Trophoblast cell (in vitro differentiated cells and primary cell): ENCODE results near the gene KCNG4.

Experiments used
- DNase-seq, 2 donors: peaks; one replicate each; pipeline ENCODE4 v3.0.0-alpha.2; 2016
- H2AFZ ChIP-seq: 2 replicates; pipeline ENCODE4 v1.6.1; 2013; ENCODE audit warnings: low read length, moderate library complexity, mild to moderate bottlenecking; ENCODE audit not compliant: insufficient read depth, poor library complexity
- H2AK5ac ChIP-seq: 2 replicates; pipeline ENCODE4 v1.6.1; 2013; ENCODE audit warnings: mild to moderate bottlenecking, low read length
- H2BK120ac ChIP-seq: 2 replicates; pipeline ENCODE4 v1.6.1; 2013; ENCODE audit warnings: low read length, mild to moderate bottlenecking, moderate library complexity; ENCODE audit not compliant: insufficient read depth, poor library complexity
- H2BK12ac ChIP-seq: 2 replicates; pipeline ENCODE4 v1.6.1; 2013; ENCODE audit warnings: mild to moderate bottlenecking, low read length, moderate library complexity
- H2BK5ac ChIP-seq: 2 replicates; pipeline ENCODE4 v1.6.1; 2013; ENCODE audit warnings: low read length, low read depth, moderate library complexity, mild to moderate bottlenecking; ENCODE audit not compliant: poor library complexity
- H3K14ac ChIP-seq: 2 replicates; pipeline ENCODE4 v1.6.1; 2013; ENCODE audit warnings: mild to moderate bottlenecking, low read length
- H3K18ac ChIP-seq: 2 replicates; pipeline ENCODE4 v1.6.1; 2013; ENCODE audit warnings: mild to moderate bottlenecking, low read length
- H3K23ac ChIP-seq: 2 replicates; pipeline ENCODE4 v1.6.1; 2013; ENCODE audit warnings: low read length
- H3K27ac ChIP-seq: 2 replicates; pipeline ENCODE4 v1.5.1; 2013; ENCODE audit warnings: low read depth, mild to moderate bottlenecking, inconsistent platforms, low read length, moderate library complexity
- H3K27me3 ChIP-seq: 2 replicates; pipeline ENCODE4 v1.6.1; 2013; ENCODE audit warnings: inconsistent platforms, mild to moderate bottlenecking, low read length, moderate library complexity; ENCODE audit not compliant: insufficient read depth
- H3K36me3 ChIP-seq, 2 experiments: 1 replicate in 1 of 2; 2 replicates in 1 of 2; pipeline ENCODE4 v1.6.1; 2013; ENCODE audit warnings: low read length in 2 of 2, mild to moderate bottlenecking in 2 of 2, moderate library complexity in 1 of 2; ENCODE audit not compliant: insufficient read depth in 2 of 2, control insufficient read depth in 1 of 2
- H3K4ac ChIP-seq: 2 replicates; pipeline ENCODE4 v1.6.1; 2013; ENCODE audit warnings: low read depth, mild to moderate bottlenecking, low read length, moderate library complexity
- H3K4me1 ChIP-seq, 2 experiments: 1 replicate in 1 of 2; 2 replicates in 1 of 2; pipeline ENCODE4 v1.6.1; 2013; ENCODE audit warnings: low read length in 2 of 2, mild to moderate bottlenecking in 2 of 2, moderate library complexity in 1 of 2; ENCODE audit not compliant: insufficient read depth in 2 of 2, control insufficient read depth in 1 of 2
- H3K4me2 ChIP-seq: 2 replicates; pipeline ENCODE4 v1.6.1; 2013; ENCODE audit warnings: inconsistent platforms, mild to moderate bottlenecking, low read length, moderate library complexity
- H3K4me3 ChIP-seq: 2 replicates; pipeline ENCODE4 v1.5.1; 2013; ENCODE audit warnings: mild to moderate bottlenecking, low read depth, low read length, inconsistent platforms
- H3K79me1 ChIP-seq: one replicate; pipeline ENCODE4 v1.6.1; 2013; ENCODE audit warnings: low read length
- H3K79me2 ChIP-seq: 2 replicates; pipeline ENCODE4 v1.6.1; 2013; ENCODE audit warnings: low read length, mild to moderate bottlenecking; ENCODE audit not compliant: control insufficient read depth, insufficient read depth, poor library complexity
- H3K9ac ChIP-seq: 2 replicates; pipeline ENCODE4 v1.6.1; 2013; ENCODE audit warnings: mild to moderate bottlenecking, low read length
- H3K9me3 ChIP-seq: 2 replicates; pipeline ENCODE4 v1.6.1; 2013; ENCODE audit warnings: low read depth, mild to moderate bottlenecking, control low read depth, inconsistent platforms, low read length; ENCODE audit not compliant: insufficient read depth
- H4K12ac ChIP-seq: 2 replicates; pipeline ENCODE4 v1.6.1; 2013; ENCODE audit warnings: low read depth, mild to moderate bottlenecking, low read length, moderate library complexity
- H4K8ac ChIP-seq: 2 replicates; pipeline ENCODE4 v1.6.1; 2013; ENCODE audit warnings: low read depth, mild to moderate bottlenecking, low read length, moderate library complexity
- H4K91ac ChIP-seq: one replicate; pipeline ENCODE4 v1.6.1; 2013; ENCODE audit warnings: low read depth, mild to moderate bottlenecking, low read length, moderate library complexity
- WGBS: extraction: QIAGEN DNeasy Blood & Tissue Kit; methylation state at CpG from one replicate; pipeline ENCODE4 v1.1.7; 2013; ENCODE audit warnings: missing lambda C conversion rate; ENCODE audit not compliant: insufficient read length, insufficient coverage; ENCODE audit errors: extremely low coverage; 5-methylcytosine and 5-hydroxymethylcytosine counted together

KCNG4 gene

DNA sequence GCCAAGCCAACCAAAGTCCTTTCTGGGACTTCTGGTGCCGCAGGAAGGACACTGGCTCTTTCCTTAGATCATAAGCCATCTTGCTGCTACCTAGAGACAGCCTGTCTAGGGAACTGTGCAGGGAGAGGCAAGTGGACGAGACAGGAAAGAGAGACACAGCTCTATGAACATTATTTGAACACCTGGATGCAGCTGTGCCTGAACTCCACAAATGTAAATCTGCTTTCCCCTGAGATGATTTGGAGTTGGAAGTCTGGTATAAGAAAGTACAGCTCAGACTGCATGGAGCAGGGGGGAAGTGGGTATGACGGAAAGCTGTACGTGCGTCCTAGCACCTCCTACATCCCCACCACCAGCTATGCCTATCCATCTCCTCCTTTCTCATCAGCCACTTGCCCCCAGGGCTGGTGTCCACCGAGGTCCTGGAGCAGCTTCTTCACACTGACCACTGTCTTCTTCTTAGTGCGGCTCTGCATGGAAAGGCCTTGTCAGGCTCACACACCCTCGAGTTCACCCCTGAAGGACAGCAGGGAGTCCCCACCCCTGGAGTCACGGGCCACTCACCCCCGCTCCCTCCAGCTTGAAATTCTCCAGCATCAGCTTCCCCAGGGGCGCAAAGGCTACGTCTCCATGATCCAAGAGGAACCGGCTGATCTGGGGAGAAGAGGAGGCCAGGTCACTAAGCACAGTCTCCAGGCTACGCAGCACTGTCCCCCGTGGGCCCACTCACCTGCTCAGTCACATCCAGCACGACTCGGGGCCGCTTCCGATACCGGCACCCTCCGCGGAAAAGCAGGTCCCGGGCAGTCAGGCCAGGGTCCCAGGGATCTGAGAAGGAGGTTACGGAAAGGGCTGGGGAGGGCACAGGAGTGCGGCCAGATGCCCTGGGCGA, 56.9 kb downstream of the KCNG4 start:
- Histone ChIP-seq H3K23ac (no peak overlapping the region), H3K18ac (peak overlapping the region; percentile 6), H3K27ac (no peak overlapping the region), H3K9me3 (no peaks in the 10 kb centered on the region), H4K12ac (no peak overlapping the region), H2AFZ (no peak overlapping the region), H3K4me1 (peaks cover 9% of the 10 kb centered on the region in 2 experiments), H3K79me1 (peaks cover 5% of the 10 kb centered on the region), H3K4ac (no peak overlapping the region), H3K79me2 (peaks cover 4% of the 10 kb centered on the region), H3K4me2 (no peak overlapping the region), H2AK5ac (no peak overlapping the region), H2BK5ac (no peak overlapping the region), H2BK120ac (no peak overlapping the region), H3K4me3 (no peak overlapping the region), H3K14ac (no peak overlapping the region), H3K9ac (no peak overlapping the region), H2BK12ac (no peak overlapping the region), H3K36me3 (peaks cover 66 to 70% of the 10 kb centered on the region in 2 experiments), H4K91ac (no peak overlapping the region), H3K27me3 (no peaks in the 10 kb centered on the region), H4K8ac (no peak overlapping the region)
- no peak for DNase-seq
- WGBS: no CpG with 5 or more reads among the region's 26 CpGs

DNA sequence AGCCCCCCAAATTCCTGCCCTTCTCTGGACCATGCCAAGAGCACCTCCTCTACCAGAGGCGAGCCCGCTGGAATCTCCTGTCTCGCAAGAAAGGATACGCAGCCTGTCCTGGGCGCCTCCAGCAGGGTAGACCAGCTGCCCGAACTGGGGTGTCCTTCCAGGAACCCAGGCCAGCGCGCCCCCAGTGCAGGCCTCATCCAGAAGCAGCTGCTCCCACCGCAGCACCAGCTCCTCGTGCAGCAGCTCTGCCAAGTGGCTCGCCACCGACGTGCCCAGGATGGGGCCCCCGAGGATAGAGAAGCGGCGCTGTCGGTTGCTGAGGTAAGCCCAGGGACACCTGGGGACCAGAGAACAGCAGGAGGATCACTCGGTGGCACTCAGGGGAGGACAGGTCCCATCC, 57.7 kb downstream of the KCNG4 start:
- Histone ChIP-seq H3K79me2 (peaks cover 4% of the 10 kb centered on the region), H3K23ac (no peak overlapping the region), H2BK5ac (no peak overlapping the region), H3K18ac (no peak overlapping the region), H3K79me1 (peaks cover 5% of the 10 kb centered on the region), H4K12ac (no peak overlapping the region), H3K4me2 (no peak overlapping the region), H3K27ac (no peak overlapping the region), H4K8ac (no peak overlapping the region), H2BK120ac (no peak overlapping the region), H3K27me3 (no peaks in the 10 kb centered on the region), H4K91ac (no peak overlapping the region), H2BK12ac (no peak overlapping the region), H3K4me1 (peaks cover 13 to 14% of the 10 kb centered on the region in 2 experiments), H3K4ac (no peak overlapping the region), H3K4me3 (no peak overlapping the region), H3K14ac (no peak overlapping the region), H3K9ac (no peak overlapping the region), H3K36me3 (peaks cover 66 to 70% of the 10 kb centered on the region in 2 experiments), H3K9me3 (no peaks in the 10 kb centered on the region), H2AK5ac (no peak overlapping the region), H2AFZ (no peak overlapping the region)
- no CpG with 5 or more reads among the region's 18 CpGs for WGBS
- no peak for DNase-seq

DNA sequence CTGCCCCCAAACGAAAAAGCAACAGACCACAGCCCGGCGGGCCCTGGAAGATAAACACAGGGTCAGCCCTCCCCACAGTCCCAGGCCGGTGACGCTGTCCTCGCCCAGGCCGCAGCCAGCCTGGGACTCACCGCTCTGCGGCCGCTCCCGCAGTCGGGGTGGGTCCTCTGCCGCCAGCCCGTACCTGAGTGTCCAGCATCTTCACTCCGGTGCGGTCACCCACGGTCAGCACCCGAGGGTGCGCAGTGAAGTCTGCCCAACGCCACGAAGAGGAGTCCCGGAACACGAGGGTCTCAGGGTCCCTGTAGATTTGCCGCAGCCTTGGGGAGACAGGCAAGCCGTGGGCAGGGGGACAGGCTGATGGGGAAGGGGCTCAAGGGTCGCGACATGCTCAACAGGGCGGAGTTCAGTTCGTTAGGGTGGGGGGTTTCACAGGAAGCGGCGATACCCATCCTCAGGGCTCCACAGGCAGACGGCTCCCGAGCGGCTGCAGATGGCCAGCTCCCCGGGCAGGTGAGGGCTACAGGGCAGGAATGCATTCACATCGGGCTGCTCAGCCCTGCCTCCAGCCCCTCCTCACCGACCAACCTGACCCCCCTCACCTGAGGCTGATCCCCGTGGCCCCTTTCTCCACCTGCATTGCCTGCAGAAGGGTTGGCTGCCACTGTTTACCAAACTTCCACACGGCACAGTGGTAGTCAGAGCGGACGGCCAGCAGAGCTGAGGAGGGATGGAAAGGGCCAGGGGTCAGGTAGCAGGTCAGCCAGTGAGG, 58.5 kb downstream of the KCNG4 start:
- Histone ChIP-seq H3K4me3 (no peak overlapping the region), H3K27ac (no peak overlapping the region), H3K18ac (no peak overlapping the region), H2BK120ac (no peak overlapping the region), H3K4me2 (no peak overlapping the region), H4K12ac (no peak overlapping the region), H4K91ac (no peak overlapping the region), H3K79me2 (peaks cover 3% of the 10 kb centered on the region), H3K27me3 (no peaks in the 10 kb centered on the region), H3K4me1 (peaks cover 19% of the 10 kb centered on the region in 2 experiments), H3K4ac (no peak overlapping the region), H3K36me3 (peaks cover 66 to 70% of the 10 kb centered on the region in 2 experiments), H3K14ac (no peak overlapping the region), H2AFZ (no peak overlapping the region), H3K9ac (no peak overlapping the region), H2BK12ac (no peak overlapping the region), H2AK5ac (no peak overlapping the region), H4K8ac (no peak overlapping the region), H3K9me3 (no peaks in the 10 kb centered on the region), H3K23ac (no peak overlapping the region), H2BK5ac (no peak overlapping the region), H3K79me1 (peaks cover 6% of the 10 kb centered on the region)
- DNase-seq: no peak
- WGBS: no CpG with 5 or more reads among the region's 41 CpGs

DNA sequence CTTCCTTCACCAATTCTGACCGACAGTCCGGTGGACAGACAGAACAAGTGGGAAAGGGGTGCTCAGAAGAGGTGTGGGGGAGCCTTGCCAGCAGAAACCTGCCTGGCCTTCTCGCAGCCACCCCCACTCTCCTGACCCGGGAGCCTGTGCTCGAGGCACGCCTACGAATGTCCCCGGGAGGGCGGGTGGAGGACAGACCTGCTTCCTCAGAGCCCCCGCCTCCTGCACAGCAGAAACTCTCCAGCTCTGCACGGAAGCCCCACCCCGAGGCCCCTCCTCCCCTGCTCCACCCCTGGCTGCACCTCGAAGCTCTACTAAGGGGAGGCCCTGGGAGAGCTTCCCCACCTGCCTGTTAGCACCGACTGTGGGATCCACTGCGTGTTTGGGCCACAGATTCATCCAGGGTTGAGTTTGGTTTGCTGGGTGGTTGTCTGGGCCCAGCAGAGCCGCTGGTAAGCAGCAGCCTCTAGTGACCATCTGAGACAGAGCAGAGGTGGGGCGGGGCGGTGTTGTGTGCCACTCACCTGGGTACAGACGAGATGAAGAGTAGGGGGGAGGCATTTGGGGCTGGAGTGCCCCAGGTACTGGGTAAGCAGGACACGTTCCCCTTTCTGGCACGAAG, 59.2 kb downstream of the KCNG4 start:
- Histone ChIP-seq H3K79me1 (peaks cover 8% of the 10 kb centered on the region), H3K9ac (no peak overlapping the region), H2BK120ac (no peak overlapping the region), H2AFZ (no peak overlapping the region), H3K23ac (no peak overlapping the region), H3K9me3 (no peaks in the 10 kb centered on the region), H3K4me1 (peaks cover 17 to 19% of the 10 kb centered on the region in 2 experiments), H2BK12ac (no peak overlapping the region), H3K4me2 (no peak overlapping the region), H4K12ac (no peak overlapping the region), H3K18ac (no peak overlapping the region), H3K36me3 (peaks cover 66 to 70% of the 10 kb centered on the region in 2 experiments), H3K14ac (no peak overlapping the region), H3K4me3 (no peak overlapping the region), H4K91ac (no peak overlapping the region), H3K4ac (no peak overlapping the region), H3K27ac (no peak overlapping the region), H2AK5ac (no peak overlapping the region), H3K27me3 (no peaks in the 10 kb centered on the region), H4K8ac (no peak overlapping the region), H2BK5ac (no peak overlapping the region), H3K79me2 (peaks cover 4% of the 10 kb centered on the region)
- no CpG with 5 or more reads among the region's 21 CpGs for WGBS
- DNase-seq: no peak
